Astrocyte (in vitro differentiated cells and primary cell): ENCODE data around the gene SLC22A6. TPM values are rescaled to one million over a fixed set of nuclear protein-coding genes. Genes with fewer than 3 reads are reported as not detected.

Source experiments
- DNase-seq: peaks from one replicate; pipeline ENCODE4 v3.0.0-alpha.2; 2010; ENCODE audit warnings: low read depth
- FAIRE-seq: peaks from 2 replicates; lab custom pipeline; 2011; peaks lifted over from hg19 to GRCh38; lab: Jason Lieb, UNC
- H2AFZ ChIP-seq: 2 replicates; pipeline ENCODE4 v1.6.0; 2012; ENCODE audit warnings: low read depth, low read length, inconsistent platforms
- H3K27ac ChIP-seq: 2 replicates; pipeline ENCODE4 v1.5.1; 2011; ENCODE audit warnings: low read depth, low read length, inconsistent platforms
- H3K27me3 ChIP-seq: 2 replicates; pipeline ENCODE4 v1.6.0; 2011; ENCODE audit warnings: low read length, inconsistent platforms; ENCODE audit not compliant: insufficient read depth
- H3K36me3 ChIP-seq: 2 replicates; pipeline ENCODE4 v1.5.1; 2011; ENCODE audit warnings: low read length, inconsistent platforms; ENCODE audit not compliant: insufficient read depth
- H3K4me1 ChIP-seq: 2 replicates; pipeline ENCODE4 v1.5.1; 2011; ENCODE audit warnings: low read length, inconsistent platforms; ENCODE audit not compliant: insufficient read depth
- H3K4me2 ChIP-seq: 2 replicates; pipeline ENCODE4 v1.6.0; 2012; ENCODE audit warnings: low read length, inconsistent platforms
- H3K4me3 ChIP-seq: 2 replicates; pipeline ENCODE4 v1.5.1; 2011; ENCODE audit warnings: low read depth, mild to moderate bottlenecking, low read length, inconsistent platforms; ENCODE audit not compliant: insufficient read depth
- H3K79me2 ChIP-seq: 2 replicates; pipeline ENCODE4 v1.6.0; 2012; ENCODE audit warnings: mild to moderate bottlenecking, low read length, inconsistent platforms; ENCODE audit not compliant: insufficient read depth
- H3K9ac ChIP-seq: 2 replicates; pipeline ENCODE4 v1.6.0; 2012; ENCODE audit warnings: mild to moderate bottlenecking, low read length, inconsistent platforms
- H3K9me3 ChIP-seq: 2 replicates; pipeline ENCODE4 v1.5.1; 2012; ENCODE audit warnings: low read depth, mild to moderate bottlenecking, low read length, inconsistent platforms; ENCODE audit not compliant: insufficient read depth
- H4K20me1 ChIP-seq: 2 replicates; pipeline ENCODE4 v1.6.0; 2012; ENCODE audit warnings: low read length, inconsistent platforms; ENCODE audit not compliant: insufficient read depth
- H3K27ac Mint-ChIP-seq: one replicate; pipeline ENCODE4 v1.8.0; 2021; ENCODE audit warnings: mild to moderate bottlenecking, mixed read lengths; ENCODE audit not compliant: unreplicated experiment
- H3K27me3 Mint-ChIP-seq: one replicate; pipeline ENCODE4 v1.8.0; 2021; ENCODE audit warnings: low read depth, mixed read lengths; ENCODE audit not compliant: unreplicated experiment
- H3K36me3 Mint-ChIP-seq: one replicate; pipeline ENCODE4 v1.8.0; 2021; ENCODE audit warnings: low read depth, mixed read lengths; ENCODE audit not compliant: unreplicated experiment
- H3K4me1 Mint-ChIP-seq: one replicate; pipeline ENCODE4 v1.8.0; 2021; ENCODE audit warnings: low read depth, mixed read lengths; ENCODE audit not compliant: unreplicated experiment
- H3K4me3 Mint-ChIP-seq: one replicate; pipeline ENCODE4 v1.8.0; 2021; ENCODE audit warnings: mild to moderate bottlenecking, moderate library complexity, mixed read lengths; ENCODE audit not compliant: unreplicated experiment
- H3K9me3 Mint-ChIP-seq: one replicate; pipeline ENCODE4 v1.8.0; 2021; ENCODE audit warnings: mild to moderate bottlenecking, mixed read lengths; ENCODE audit not compliant: unreplicated experiment
- CTCF ChIP-seq: IDR thresholded peaks from 2 replicates; pipeline ENCODE4 v1.5.1; 2011; ENCODE audit warnings: low read depth, mild to moderate bottlenecking, inconsistent platforms, low read length, moderate library complexity; ENCODE audit not compliant: insufficient read depth
- EZH2 ChIP-seq: IDR thresholded peaks from 2 replicates; pipeline ENCODE4 v1.6.1; 2012; ENCODE audit warnings: mild to moderate bottlenecking, low read length, inconsistent platforms; ENCODE audit not compliant: insufficient read depth
- total RNA-seq: library from RNA; stranded (reverse); gene quantifications from 2 replicates; pipeline ENCODE4 v1.2.1, GENCODE V29; 2021

SLC22A6 gene
- total RNA-seq, 1 donor from 2014 or later, result not detected

- FAIRE-seq, result no peak
- H3K36me3 Mint-ChIP-seq, result no peaks in the 10 kb centered on the region
Measured at GRCh38 chr11:62994775-62995174, 10.0 kb upstream of the SLC22A6 start.

GRCh38 chr11:62988276-62988675 is 3.5 kb upstream of the SLC22A6 start:
- Histone ChIP-seq H3K27ac (no peak overlapping the region), H3K4me3 (no peak overlapping the region), H3K9ac (no peak overlapping the region), H3K79me2 (no peaks in the 10 kb centered on the region), H3K9me3 (no peaks in the 10 kb centered on the region), H2AFZ (no peak overlapping the region), H3K4me1 (no peaks in the 10 kb centered on the region), H3K36me3 (no peaks in the 10 kb centered on the region), H4K20me1 (no peaks in the 10 kb centered on the region), H3K27me3 (no peaks in the 10 kb centered on the region), H3K4me2 (no peak overlapping the region)
- no peak for FAIRE-seq
- Mint-ChIP-seq H3K4me1 (no peaks in the 10 kb centered on the region), H3K27me3 (peaks cover 33% of the 10 kb centered on the region), H3K4me3 (no peak overlapping the region), H3K9me3 (peaks cover 2% of the 10 kb centered on the region), H3K27ac (no peak overlapping the region), H3K36me3 (no peaks in the 10 kb centered on the region)
- no peak for DNase-seq
- no peak for TF ChIP-seq EZH2
- no peak for TF ChIP-seq CTCF

More at GRCh38 chr11:62994775-62995174, 10.0 kb upstream of the SLC22A6 start:
- no peak overlapping the region for H3K27ac Mint-ChIP-seq
- H3K27me3 Mint-ChIP-seq, result peaks cover 49% of the 10 kb centered on the region
- H3K79me2 ChIP-seq, result no peaks in the 10 kb centered on the region
- no peaks in the 10 kb centered on the region for H4K20me1 ChIP-seq
- no peaks in the 10 kb centered on the region for H3K4me1 ChIP-seq
- H3K9ac ChIP-seq, result no peak overlapping the region
- no peaks in the 10 kb centered on the region for H3K36me3 ChIP-seq
- H3K9me3 Mint-ChIP-seq, result peaks cover 9% of the 10 kb centered on the region
- DNase-seq, result no peak
- TF ChIP-seq CTCF, result no peak
- no peak for TF ChIP-seq EZH2
- no peak overlapping the region for H3K4me2 ChIP-seq
- no peak overlapping the region for H2AFZ ChIP-seq
- H3K4me3 Mint-ChIP-seq, result no peak overlapping the region
- H3K4me3 ChIP-seq, result no peak overlapping the region
- no peaks in the 10 kb centered on the region for H3K27me3 ChIP-seq
- no peaks in the 10 kb centered on the region for H3K4me1 Mint-ChIP-seq
- H3K9me3 ChIP-seq, result no peaks in the 10 kb centered on the region
- no peak overlapping the region for H3K27ac ChIP-seq

GRCh38 chr11:62985041-62985750 is 429 bp upstream of the SLC22A6 start:
- FAIRE-seq, result no peak
- Histone ChIP-seq H3K27ac (no peak overlapping the region), H3K79me2 (no peaks in the 10 kb centered on the region), H3K4me1 (no peaks in the 10 kb centered on the region), H4K20me1 (no peaks in the 10 kb centered on the region), H3K4me2 (no peak overlapping the region), H2AFZ (no peak overlapping the region), H3K27me3 (no peaks in the 10 kb centered on the region), H3K36me3 (no peaks in the 10 kb centered on the region), H3K9me3 (no peaks in the 10 kb centered on the region), H3K9ac (no peak overlapping the region), H3K4me3 (no peak overlapping the region)
- Mint-ChIP-seq H3K27ac (no peak overlapping the region), H3K4me1 (no peaks in the 10 kb centered on the region), H3K4me3 (no peak overlapping the region), H3K9me3 (no peaks in the 10 kb centered on the region), H3K36me3 (no peaks in the 10 kb centered on the region), H3K27me3 (peaks cover 17% of the 10 kb centered on the region)
- no peak for TF ChIP-seq EZH2
- TF ChIP-seq CTCF, result no peak
- DNase-seq, result no peak
